ENCODE measurements around the gene BCAS1.

DNA sequence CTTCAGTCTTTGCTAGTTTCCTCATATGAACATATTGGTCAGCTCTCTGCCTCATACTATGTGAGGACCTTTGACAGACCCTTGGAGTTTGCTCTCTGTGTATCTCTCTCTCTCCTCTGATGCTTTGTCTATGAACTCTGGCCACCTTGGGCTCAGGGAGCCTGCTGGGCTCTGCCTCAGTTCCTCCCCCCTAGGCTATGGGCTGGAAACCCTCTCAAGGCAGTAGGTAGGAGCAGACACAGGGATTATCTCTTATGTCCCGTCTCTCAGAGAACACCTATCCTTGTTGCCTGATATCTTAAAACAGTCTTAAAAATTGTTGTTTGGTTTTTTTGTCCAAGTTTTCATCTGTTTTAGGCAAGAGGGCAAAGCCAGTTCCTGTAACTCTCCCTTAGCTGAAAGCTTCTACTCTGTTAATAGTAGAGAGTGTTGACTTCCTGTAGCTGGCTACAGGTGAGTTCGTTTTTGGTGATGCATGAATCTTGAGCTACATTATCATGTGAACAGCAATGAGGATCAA is 68.3 kb downstream of the BCAS1 start:
- TF ChIP-seq, protein P1, sequence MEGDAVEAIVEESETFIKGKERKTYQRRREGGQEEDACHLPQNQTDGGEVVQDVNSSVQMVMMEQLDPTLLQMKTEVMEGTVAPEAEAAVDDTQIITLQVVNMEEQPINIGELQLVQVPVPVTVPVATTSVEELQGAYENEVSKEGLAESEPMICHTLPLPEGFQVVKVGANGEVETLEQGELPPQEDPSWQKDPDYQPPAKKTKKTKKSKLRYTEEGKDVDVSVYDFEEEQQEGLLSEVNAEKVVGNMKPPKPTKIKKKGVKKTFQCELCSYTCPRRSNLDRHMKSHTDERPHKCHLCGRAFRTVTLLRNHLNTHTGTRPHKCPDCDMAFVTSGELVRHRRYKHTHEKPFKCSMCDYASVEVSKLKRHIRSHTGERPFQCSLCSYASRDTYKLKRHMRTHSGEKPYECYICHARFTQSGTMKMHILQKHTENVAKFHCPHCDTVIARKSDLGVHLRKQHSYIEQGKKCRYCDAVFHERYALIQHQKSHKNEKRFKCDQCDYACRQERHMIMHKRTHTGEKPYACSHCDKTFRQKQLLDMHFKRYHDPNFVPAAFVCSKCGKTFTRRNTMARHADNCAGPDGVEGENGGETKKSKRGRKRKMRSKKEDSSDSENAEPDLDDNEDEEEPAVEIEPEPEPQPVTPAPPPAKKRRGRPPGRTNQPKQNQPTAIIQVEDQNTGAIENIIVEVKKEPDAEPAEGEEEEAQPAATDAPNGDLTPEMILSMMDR (IDR thresholded peaks at IDR 0.05) = no peak
- no peak for TF ChIP-seq EZH2 (IDR thresholded peaks at IDR 0.05; ENCODE audit: borderline replicate concordance, insufficient read depth, low read depth, low read length, poor library complexity, severe bottlenecking)

Measured in B cell (primary cell).